ENCODE measurements around the gene ZNF710. TPM values are rescaled to one million over a fixed set of nuclear protein-coding genes. Genes with fewer than 3 reads are reported as not detected.

ZNF710 gene
- total and polyA plus RNA-seq, 9 of the 15 experiments (the other 6 are each of a cell fraction or from before 2014, with no cell fraction given), result 0.56 to 14.2 (median 5.2) TPM

GRCh38 chr15:90114451-90114901, 113.4 kb downstream of the ZNF710 start (continued):
- peak; percentile 67 for TF ChIP-seq C11orf30 (IDR thresholded peaks at IDR 0.05; ENCODE audit: low read depth)
- peak; percentile 23; the same call in 1 of the 2 replicates for TF ChIP-seq JUND (IDR thresholded peaks at IDR 0.05; ENCODE audit: borderline replicate concordance, low read depth, low read length)
- TF ChIP-seq JUND (tag; IDR thresholded peaks at IDR 0.05; ENCODE audit: borderline replicate concordance, low read depth, low read length), result peak; percentile 25; the same call in 1 of the 3 replicates
- no peak for TF ChIP-seq ETS2 (tag; IDR thresholded peaks at IDR 0.05; ENCODE audit: borderline replicate concordance, poor library complexity, severe bottlenecking)
- peak in 1 of 2 experiments; percentile 82; a peak in 2 of 4 replicates for TF ChIP-seq TRIM24 (IDR thresholded peaks at IDR 0.05)
- no peak for TF ChIP-seq ATF1 (CRISPR knock-in tag; IDR thresholded peaks at IDR 0.05)
- TF ChIP-seq ATF1 (tag; IDR thresholded peaks at IDR 0.05), result 0 out of 2 replicates have a peak, but pooled peaks have one; percentile 13
- no peak for TF ChIP-seq TAF1 (IDR thresholded peaks at IDR 0.05; ENCODE audit: control insufficient read depth, extremely low read depth, insufficient read depth, low read length, severe bottlenecking)
- TF ChIP-seq SOX6 (IDR thresholded peaks at IDR 0.05), result peak; percentile 86
- 0 out of 2 replicates have a peak, but pooled peaks have one; percentile 6 for TF ChIP-seq ZFX (CRISPR knock-in tag; IDR thresholded peaks at IDR 0.05)
- TF ChIP-seq ZNF318 (IDR thresholded peaks at IDR 0.05; ENCODE audit: borderline replicate concordance in 1 of 2, low read depth in 1 of 2), result 0 out of 4 replicates have a peak, but pooled peaks of 1 of the 2 experiments have one; percentile 52
- TF ChIP-seq E2F5 (CRISPR knock-in tag; IDR thresholded peaks at IDR 0.05), result no peak
- TF ChIP-seq ATF3 (IDR thresholded peaks at IDR 0.05), result peak; percentile 31; the same call in 1 of the 2 replicates
- TF ChIP-seq ATF3 (CRISPR knock-in tag; conservative IDR thresholded peaks at IDR 0.05), result no peak
- peak; percentile 51; the same call in 1 of the 2 replicates for TF ChIP-seq TFAP4 (CRISPR knock-in tag; IDR thresholded peaks at IDR 0.05; ENCODE audit: borderline replicate concordance)
- TF ChIP-seq PKNOX1 (IDR thresholded peaks at IDR 0.05), result 0 out of 2 replicates have a peak, but pooled peaks have one; percentile 4

Measured in K562 (cell line).